ENCODE results near the gene GAB3.
"Not testable (repeated sequence)": the region's sequence is repeated elsewhere in the genome, so short reads cannot be mapped to it uniquely, and the experiment has no call there.

The GAB3 gene

GRCh38 chrX:154693394-154693793 is 57.5 kb downstream of the GAB3 start:
- no peak overlapping the region for H3K4me3 ChIP-seq (ENCODE audit: low read length)
- TF ChIP-seq CTCF (conservative IDR thresholded peaks at IDR 0.05; ENCODE audit: low read length) = no peak
- no peak for DNase-seq (ENCODE audit: low read depth)

- not testable (repeated sequence) for DNase-seq (ENCODE audit: low read depth); H3K4me3 ChIP-seq (ENCODE audit: low read length)
These were observed 60.4 kb downstream of the GAB3 start for GRCh38 chrX:154690438-154690837.

DNA sequence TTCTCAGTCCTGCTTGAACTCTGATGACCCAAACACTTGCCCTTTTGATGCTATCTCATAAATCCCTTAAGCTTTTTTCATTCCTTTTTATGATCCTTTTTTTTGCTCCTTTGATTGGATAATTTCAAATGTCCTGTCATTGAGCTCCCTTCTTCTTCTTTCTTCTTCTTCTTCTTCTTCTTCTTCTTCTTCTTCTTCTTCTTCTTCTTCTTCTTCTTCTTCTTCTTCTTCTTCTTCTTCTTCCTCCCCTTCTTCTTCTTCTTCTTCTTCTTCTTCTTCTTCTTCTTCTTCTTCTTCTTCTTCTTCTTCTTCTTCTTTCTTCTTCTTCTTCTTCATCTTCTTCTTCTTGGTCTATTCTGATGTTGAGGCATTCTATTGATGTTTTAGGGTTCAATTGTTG is 78.8 kb downstream of the GAB3 start:
- not testable (repeated sequence) for DNase-seq (ENCODE audit: low read depth); H3K4me3 ChIP-seq (ENCODE audit: low read length)

DNA sequence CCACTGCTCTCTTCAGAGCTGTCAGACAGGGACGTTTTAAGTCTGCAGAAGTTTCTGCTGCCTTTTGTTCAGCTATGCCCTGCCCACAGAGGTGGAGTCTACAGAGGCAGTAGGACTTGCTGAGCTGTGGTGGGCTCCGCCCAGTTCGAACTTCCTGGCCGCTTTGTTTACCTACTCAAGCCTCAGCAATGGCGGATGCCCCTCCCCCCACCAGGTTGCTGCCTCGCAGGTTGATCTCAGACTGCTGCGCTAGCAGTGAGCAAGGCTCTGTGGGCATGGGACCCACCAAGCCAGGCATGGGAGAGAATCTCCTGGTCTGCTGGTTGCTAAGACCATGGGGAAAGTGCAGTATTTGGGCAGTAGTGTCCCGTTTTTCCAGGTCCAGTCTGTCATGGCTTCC is 80.0 kb downstream of the GAB3 start:
- DNase-seq (ENCODE audit: low read depth); H3K4me3 ChIP-seq (ENCODE audit: low read length): not testable (repeated sequence)

DNA sequence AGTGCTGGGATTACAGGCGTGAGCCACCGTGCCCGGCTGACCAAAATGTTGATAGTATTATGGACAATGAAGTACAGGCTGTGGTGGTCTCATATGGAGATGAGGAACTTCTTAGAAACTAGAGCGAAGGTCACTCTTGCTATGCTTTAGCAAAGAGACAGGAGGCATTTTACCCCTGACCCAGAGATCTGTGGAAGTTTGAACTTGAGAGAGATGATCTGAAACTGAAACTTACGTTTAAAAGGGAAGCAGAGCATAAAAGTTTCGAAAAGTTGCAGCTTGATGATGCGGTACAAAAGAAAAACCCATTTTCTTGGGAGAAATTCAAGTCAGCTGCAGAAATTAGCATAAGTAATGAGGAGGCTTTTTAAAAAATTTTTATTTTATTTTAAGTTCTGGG is 89.0 kb downstream of the GAB3 start:
- TF ChIP-seq CTCF (conservative IDR thresholded peaks at IDR 0.05; ENCODE audit: low read length) = no peak
- no peak overlapping the region for H3K4me3 ChIP-seq (ENCODE audit: low read length)
- DNase-seq (ENCODE audit: low read depth) = no peak

GRCh38 chrX:154661170-154661569 is 89.7 kb downstream of the GAB3 start:
- no peak for DNase-seq (ENCODE audit: low read depth)
- H3K4me3 ChIP-seq (ENCODE audit: low read length) = no peak overlapping the region
- no peak for TF ChIP-seq CTCF (conservative IDR thresholded peaks at IDR 0.05; ENCODE audit: low read length)

DNA sequence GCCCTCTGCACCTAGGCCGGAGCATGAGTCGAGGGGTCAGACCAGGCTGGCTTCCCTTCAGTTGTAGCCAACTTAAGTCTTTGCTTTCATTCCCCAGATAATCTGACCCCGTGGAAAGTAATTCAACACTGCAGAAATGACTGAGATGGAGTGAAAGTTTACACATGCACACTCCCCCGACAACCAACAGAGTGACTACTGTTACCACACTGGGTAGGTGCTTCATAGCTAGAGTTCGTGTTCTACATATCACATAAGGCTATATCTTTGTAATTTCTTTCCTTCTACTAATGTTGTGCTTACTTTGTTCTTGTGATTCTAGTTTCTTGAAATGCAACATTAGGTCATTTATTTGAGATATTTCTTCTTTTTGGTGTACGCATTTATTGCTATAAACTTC is 90.3 kb downstream of the GAB3 start:
- no peak overlapping the region for H3K4me3 ChIP-seq (ENCODE audit: low read length)
- TF ChIP-seq CTCF (conservative IDR thresholded peaks at IDR 0.05; ENCODE audit: low read length) = no peak
- no peak for DNase-seq (ENCODE audit: low read depth)

DNA sequence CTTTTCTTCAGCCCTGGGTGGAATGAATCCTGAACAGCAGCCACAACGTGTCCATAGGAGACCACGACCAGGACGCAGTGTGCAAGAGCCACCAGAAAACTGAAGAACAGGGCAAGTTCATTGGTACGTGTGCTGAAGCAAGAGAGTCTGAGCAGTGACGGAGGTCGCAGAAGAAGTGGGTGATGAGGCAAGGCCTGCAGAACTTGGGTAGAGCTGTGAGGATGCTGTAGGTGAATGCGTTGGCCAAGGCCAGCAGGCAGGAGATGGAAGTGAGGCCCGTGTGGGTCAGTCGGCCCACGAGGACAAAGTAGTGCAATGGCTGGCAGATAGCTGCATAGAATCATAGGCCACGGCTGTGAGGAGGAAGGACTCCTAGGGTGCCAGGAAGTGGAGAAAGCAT is 91.9 kb downstream of the GAB3 start:
- TF ChIP-seq CTCF (conservative IDR thresholded peaks at IDR 0.05; ENCODE audit: low read length) = no peak
- no peak overlapping the region for H3K4me3 ChIP-seq (ENCODE audit: low read length)
- no peak for DNase-seq (ENCODE audit: low read depth)

DNA sequence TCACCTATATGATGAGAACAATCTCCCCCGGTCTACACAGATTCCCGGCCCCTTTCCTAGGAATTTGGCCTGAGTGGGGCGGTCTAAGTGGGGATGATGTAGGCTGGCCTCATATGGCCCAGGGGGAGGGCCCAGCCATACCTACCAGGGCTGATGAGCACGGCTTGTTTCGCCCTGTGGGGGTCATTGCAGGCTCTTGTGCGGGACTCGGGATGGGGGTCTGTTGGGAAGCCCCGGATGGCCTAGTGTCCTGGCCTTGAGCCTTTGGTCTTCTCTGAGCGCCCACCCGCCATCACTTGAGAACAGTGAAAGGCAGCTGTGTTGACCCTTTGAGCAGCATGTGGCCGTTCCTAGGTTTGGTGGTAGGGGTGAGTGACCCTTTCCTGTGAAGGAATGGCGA is 92.7 kb downstream of the GAB3 start:
- no peak overlapping the region for H3K4me3 ChIP-seq (ENCODE audit: low read length)
- DNase-seq (ENCODE audit: low read depth) = no peak
- TF ChIP-seq CTCF (conservative IDR thresholded peaks at IDR 0.05; ENCODE audit: low read length) = no peak
